AG04449 (cell line): ENCODE measurements around the gene TMEM183A.

Experiments used
- CTCF ChIA-PET: fragments of 350-600 bp; formaldehyde crosslinking; extraction: SDS; loops from one replicate; lab custom pipeline; 2021; ENCODE audit warnings: antibody characterized with exemption; lab: Yijun Ruan, JAX
- POLR2A ChIA-PET: fragments of 400-600, 350-600 bp; formaldehyde crosslinking; extraction: SDS; loops from one replicate; lab custom pipeline; 2020; ENCODE audit warnings: antibody characterized with exemption, inconsistent platforms; lab: Yijun Ruan, JAX
- DNase-seq: peaks from one replicate; pipeline ENCODE4 v3.0.0-alpha.2; 2010; ENCODE audit warnings: low read depth, low spot score
- H3K4me3 ChIP-seq: 2 replicates; pipeline ENCODE4 v1.5.1; 2011; ENCODE audit warnings: low read depth, mild to moderate bottlenecking, control low read depth, low read length
- CTCF ChIP-seq: IDR thresholded peaks from one replicate; pipeline ENCODE4 v1.5.1; 2011; ENCODE audit warnings: mild to moderate bottlenecking, moderate library complexity, low read length, control low read depth, inconsistent platforms; ENCODE audit not compliant: insufficient read depth; ENCODE audit errors: missing control alignments

TMEM183A gene

DNA sequence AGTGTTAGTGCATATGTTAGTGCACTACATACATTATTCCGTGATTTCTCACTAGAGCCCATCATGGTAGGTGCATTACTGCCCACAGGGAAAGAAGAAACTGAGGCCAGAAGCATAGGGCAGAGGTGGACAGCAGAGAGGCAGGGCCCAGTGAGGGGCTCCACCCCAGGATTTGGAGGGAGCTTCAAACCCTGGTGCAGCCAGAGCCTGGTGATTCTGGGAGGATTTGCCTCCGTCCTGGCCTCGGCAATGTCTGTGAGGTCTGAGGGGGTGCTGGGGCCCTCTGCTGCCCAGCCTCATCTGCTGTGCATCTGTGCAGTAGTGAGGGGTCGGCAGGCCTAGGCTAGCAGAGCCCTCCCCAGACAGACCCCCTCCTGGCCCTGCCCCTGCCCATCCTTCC lies 41.9 kb downstream of the TMEM183A start:
- POLR2A ChIA-PET, result no interaction called here
- no peak for TF ChIP-seq CTCF
- no peak for DNase-seq
- CTCF ChIA-PET, result interaction anchor here (1.0 to 15.3 kb wide), 4 partner anchors 8 to 218 kb away, joined by 4 to 152 read pairs (median 5); no protein-coding TSS in a partner anchor
- H3K4me3 ChIP-seq, result no peak overlapping the region

DNA sequence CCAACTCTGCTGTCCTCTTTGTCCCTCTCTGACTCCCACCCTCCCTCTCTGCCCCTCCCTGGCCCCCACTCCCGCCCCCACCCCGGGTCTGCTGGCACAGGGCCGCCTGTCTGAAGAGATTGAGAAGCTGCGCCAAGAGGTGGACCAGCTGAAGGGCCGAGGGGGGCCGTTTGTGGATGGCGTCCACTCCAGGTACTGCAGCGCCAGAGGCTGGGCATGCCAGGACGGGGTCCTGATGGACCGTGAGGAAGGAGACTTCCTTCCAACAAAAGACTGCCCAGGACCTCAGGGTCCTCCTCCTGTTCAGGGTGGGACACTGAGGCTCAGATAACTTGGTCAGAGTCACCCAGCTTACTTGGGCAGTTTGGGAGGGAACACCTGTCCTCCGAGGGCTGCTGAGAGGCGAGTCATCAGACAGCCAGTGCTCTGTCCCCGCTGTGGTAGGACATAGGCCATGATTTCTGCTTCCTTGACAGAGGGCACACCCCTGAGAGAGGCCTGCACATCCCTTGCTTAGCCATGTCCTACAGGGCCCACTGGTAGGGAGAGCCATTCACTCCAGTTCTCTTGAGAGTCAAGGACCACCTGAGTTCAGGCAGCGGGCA lies 42.5 kb downstream of the TMEM183A start:
- DNase-seq, result no peak
- ChIA-PET CTCF (interaction anchor here (1.0 to 15.3 kb wide), 4 partner anchors 8 to 218 kb away, joined by 4 to 152 read pairs (median 5); no protein-coding TSS in a partner anchor), POLR2A (no interaction called here)
- TF ChIP-seq CTCF, result no peak
- no peak overlapping the region for H3K4me3 ChIP-seq

DNA sequence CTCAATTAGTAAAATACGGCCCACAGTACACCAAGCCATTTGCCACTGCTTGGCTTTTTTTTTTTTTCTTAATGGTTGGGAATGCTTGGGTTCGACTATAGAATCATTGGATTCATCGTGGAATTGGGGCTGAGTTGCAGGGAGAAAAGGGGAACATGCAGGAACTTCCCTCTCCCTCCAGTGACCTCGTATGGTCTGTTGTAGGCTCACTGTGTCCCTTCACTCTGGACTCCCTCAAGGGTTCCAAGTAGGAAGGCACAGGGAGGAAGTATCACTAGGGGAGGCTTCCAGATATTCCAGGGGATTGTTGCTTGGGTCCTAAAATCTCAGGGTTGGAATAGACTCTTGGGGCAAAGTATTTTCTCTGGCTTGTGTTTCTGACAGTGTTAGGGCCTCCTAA lies 43.7 kb downstream of the TMEM183A start:
- no peak for TF ChIP-seq CTCF
- ChIA-PET POLR2A (interaction anchor here (0.5 kb wide), 1 partner anchor 174 kb away, joined by 3 read pairs; no protein-coding TSS in a partner anchor), CTCF (interaction anchor here (0.9 to 15.3 kb wide), 6 partner anchors 8 to 216 kb away, joined by 3 to 152 read pairs (median 4); no protein-coding TSS in a partner anchor)
- no peak for DNase-seq
- H3K4me3 ChIP-seq, result no peak overlapping the region

- no peak for TF ChIP-seq CTCF
- DNase-seq, result no peak
- no peak overlapping the region for H3K4me3 ChIP-seq
- ChIA-PET CTCF (interaction anchor here (0.9 to 15.3 kb wide), 5 partner anchors 9 to 215 kb away, joined by 3 to 152 read pairs (median 4); no protein-coding TSS in a partner anchor), POLR2A (no interaction called here)
These were observed 44.7 kb downstream of the TMEM183A start for GRCh38 chr1:203051841-203052324.

- ChIA-PET POLR2A (no interaction called here), CTCF (interaction anchor here (0.6 to 15.3 kb wide), 6 partner anchors 8 to 216 kb away, joined by 3 to 152 read pairs (median 8); no protein-coding TSS in a partner anchor)
- DNase-seq, result no peak
- no peak for TF ChIP-seq CTCF
- no peak overlapping the region for H3K4me3 ChIP-seq
These were observed 45.4 kb downstream of the TMEM183A start for GRCh38 chr1:203052601-203053000.

DNA sequence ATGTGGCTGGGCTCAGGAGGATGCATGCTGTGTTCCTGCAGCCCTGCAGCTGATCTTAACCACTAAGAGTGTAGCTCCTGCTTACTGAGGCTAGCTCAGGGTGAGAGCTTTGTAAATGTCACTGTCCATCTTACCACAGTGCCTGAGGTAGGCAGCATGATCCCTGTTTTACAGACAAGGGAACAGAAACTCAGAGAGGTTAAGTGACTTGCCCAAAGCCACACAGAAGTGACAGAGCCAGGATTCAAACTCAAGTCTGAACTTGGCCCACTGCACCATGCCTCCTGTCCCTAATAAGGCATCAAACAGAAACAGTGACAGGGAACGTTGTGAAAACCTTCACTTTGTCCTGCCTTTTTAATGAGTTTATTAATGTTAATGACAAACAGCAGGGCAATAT lies 47.0 kb downstream of the TMEM183A start:
- CTCF ChIA-PET, result interaction anchor here (1.0 to 15.3 kb wide), 8 partner anchors 7 to 215 kb away, joined by 3 to 152 read pairs (median 6); partner anchors contain the start of gene ADORA1
- no peak overlapping the region for H3K4me3 ChIP-seq
- TF ChIP-seq CTCF, result no peak

More for the DNA sequence above, 47.0 kb downstream of the TMEM183A start:
- POLR2A ChIA-PET, result no interaction called here
- no peak for DNase-seq
